ENCODE results near the gene NPAS3. TPM values are rescaled to one million over a fixed set of nuclear protein-coding genes. Genes with fewer than 3 reads are reported as not detected.

Gene NPAS3
- total RNA-seq, 4 donors from 2014 or later = 0.13 to 1.1 (median 0.47) TPM; not detected in 1

- Histone ChIP-seq H3K27ac (no peak overlapping the region), H3K36me3 (no peaks in the 10 kb centered on the region), H3K4me1 (peaks cover 0 to 4% (median 0%) of the 10 kb centered on the region in 3 donors), H3K4me3 (no peak overlapping the region), H3K9me3 (no peaks in the 10 kb centered on the region), H3K27me3 (no peaks in the 10 kb centered on the region)
- DNase-seq = no peak
- 78 to 85% methylated on average over 11 of the region's 11 CpGs for WGBS, 2 donors
- intact Hi-C loops (cut with DNase I) = no loop called here
- TF ChIP-seq CTCF (IDR thresholded peaks at IDR 0.05) (no peak), POLR2A (IDR thresholded peaks at IDR 0.05) (no peak)
Measured at GRCh38 chr14:33449703-33450395, 511.2 kb downstream of the NPAS3 start.

- no peaks in the 10 kb centered on the region for H3K36me3 ChIP-seq
- H3K27ac ChIP-seq = no peak overlapping the region
- 78 to 80% methylated on average over 2 of the region's 2 CpGs for WGBS, 2 donors
- H3K4me1 ChIP-seq = peaks cover 0 to 4% (median 0%) of the 10 kb centered on the region in 3 donors
- no peak for DNase-seq
- H3K27me3 ChIP-seq = no peaks in the 10 kb centered on the region
- intact Hi-C loops (cut with DNase I) = no loop called here
- H3K9me3 ChIP-seq = no peaks in the 10 kb centered on the region
- H3K4me3 ChIP-seq = no peak overlapping the region
- no peak for TF ChIP-seq CTCF (IDR thresholded peaks at IDR 0.05)
- no peak for TF ChIP-seq POLR2A (IDR thresholded peaks at IDR 0.05)
Measured at GRCh38 chr14:33450416-33450815, 511.7 kb downstream of the NPAS3 start.

- intact Hi-C loops (cut with DNase I) = no loop called here
- 82 to 83% methylated on average over 3 of the region's 3 CpGs for WGBS, 2 donors
- peaks cover 0 to 4% (median 0%) of the 10 kb centered on the region in 3 donors for H3K4me1 ChIP-seq
Measured at GRCh38 chr14:33451211-33451610, 512.5 kb downstream of the NPAS3 start.

GRCh38 chr14:33452995-33453394 lies 514.3 kb downstream of the NPAS3 start:
- H3K36me3 ChIP-seq = no peaks in the 10 kb centered on the region
- intact Hi-C loops (cut with DNase I) = no loop called here
- no peaks in the 10 kb centered on the region for H3K9me3 ChIP-seq
- 92 to 94% methylated on average over 1 to 2 of the region's 3 CpGs for WGBS, 2 donors
- H3K27me3 ChIP-seq = no peaks in the 10 kb centered on the region
- no peak for DNase-seq
- no peak overlapping the region for H3K4me3 ChIP-seq
- H3K4me1 ChIP-seq = peaks cover 0 to 8% (median 0%) of the 10 kb centered on the region in 3 donors
- no peak overlapping the region for H3K27ac ChIP-seq
- TF ChIP-seq CTCF (IDR thresholded peaks at IDR 0.05) (no peak), POLR2A (IDR thresholded peaks at IDR 0.05) (no peak)

More at GRCh38 chr14:33451211-33451610, 512.5 kb downstream of the NPAS3 start:
- Histone ChIP-seq H3K4me3 (no peak overlapping the region), H3K27me3 (no peaks in the 10 kb centered on the region), H3K36me3 (no peaks in the 10 kb centered on the region), H3K9me3 (no peaks in the 10 kb centered on the region), H3K27ac (no peak overlapping the region)
- no peak for DNase-seq
- TF ChIP-seq CTCF (IDR thresholded peaks at IDR 0.05) = no peak
- no peak for TF ChIP-seq POLR2A (IDR thresholded peaks at IDR 0.05)

DNA sequence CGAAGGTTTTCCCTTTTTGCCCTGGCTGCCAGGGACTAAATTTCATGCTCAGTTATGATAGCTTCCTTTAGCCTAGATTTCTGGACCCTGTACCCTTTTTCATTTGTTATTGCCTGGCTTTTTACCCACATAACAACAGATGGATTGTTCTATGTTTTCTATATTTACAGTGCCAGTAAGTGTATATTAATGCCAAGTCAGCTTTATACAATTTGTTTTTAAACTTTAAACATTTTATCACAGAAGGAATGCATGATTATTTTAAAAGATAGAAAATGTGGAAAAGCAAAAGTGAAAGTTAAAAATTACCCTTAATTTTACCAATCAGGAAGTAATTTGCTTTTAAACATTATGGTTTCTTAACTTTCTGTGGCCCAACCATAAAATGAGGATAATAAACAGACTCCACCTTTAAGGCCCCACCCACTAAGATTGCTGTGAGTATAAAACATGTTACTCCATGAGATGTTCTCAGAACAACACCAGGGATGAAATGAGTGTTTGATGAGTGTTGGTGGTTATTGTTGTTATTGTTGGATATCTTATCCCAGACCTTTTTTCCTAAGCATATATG lies 515.4 kb downstream of the NPAS3 start:
- TF ChIP-seq CTCF (IDR thresholded peaks at IDR 0.05) (no peak), POLR2A (IDR thresholded peaks at IDR 0.05) (no peak)
- H3K27ac ChIP-seq = no peak overlapping the region
- no peak overlapping the region for H3K4me3 ChIP-seq
- no peak for DNase-seq
- H3K36me3 ChIP-seq = no peaks in the 10 kb centered on the region
- intact Hi-C loops (cut with DNase I) = no loop called here
- 14 to 22% methylated on average over 1 of the region's 1 CpG for WGBS, 2 donors
- H3K27me3 ChIP-seq = no peaks in the 10 kb centered on the region
- H3K4me1 ChIP-seq = peaks cover 0 to 8% (median 0%) of the 10 kb centered on the region in 3 donors
- no peaks in the 10 kb centered on the region for H3K9me3 ChIP-seq
